Measurements from ENCODE around the gene TRIM62.

GRCh38 chr1:33163621-33164519, 18.0 kb downstream of the TRIM62 start:
- TF ChIP-seq CTCF (IDR thresholded peaks at IDR 0.05) (no peak), ZFX (IDR thresholded peaks at IDR 0.05; ENCODE audit: borderline replicate concordance) (no peak)
